Pulmonary artery endothelial cell (primary cell): ENCODE data around the gene ITGA4. TPM values are rescaled to one million over a fixed set of nuclear protein-coding genes. Genes with fewer than 3 reads are reported as not detected.

ENCODE experiments used
- DNase-seq: peaks from one replicate; pipeline ENCODE4 v3.0.0-alpha.2; 2011; ENCODE audit warnings: low read depth, low spot score
- total RNA-seq: library from RNA; depleted of rRNA; stranded (reverse); fragments of >200 nt; gene quantifications from 2 replicates; pipeline ENCODE4 v1.2.3, GENCODE V29; 2014

ITGA4 gene
- total RNA-seq, 1 donor from 2014 or later: 1.6 TPM

GRCh38 chr2:181457741-181458425 lies 697 bp downstream of the ITGA4 start:
- no peak for DNase-seq

- DNase-seq: no peak
These were observed 1.7 kb downstream of the ITGA4 start for GRCh38 chr2:181458871-181459270.

- DNase-seq: no peak
These were observed 2.4 kb downstream of the ITGA4 start for GRCh38 chr2:181459621-181460021.

GRCh38 chr2:181461056-181461997 lies 4.1 kb downstream of the ITGA4 start:
- DNase-seq: no peak

- no peak for DNase-seq
These were observed 4.8 kb downstream of the ITGA4 start for GRCh38 chr2:181462033-181462432.

- DNase-seq: no peak
These were observed 6.4 kb downstream of the ITGA4 start for GRCh38 chr2:181463588-181463987.

GRCh38 chr2:181464966-181465365 lies 7.8 kb downstream of the ITGA4 start:
- DNase-seq: no peak

- DNase-seq: no peak
These were observed 8.6 kb downstream of the ITGA4 start for GRCh38 chr2:181465676-181466375.

GRCh38 chr2:181466661-181467576 lies 9.7 kb downstream of the ITGA4 start:
- peak; percentile 8 for DNase-seq

- no peak for DNase-seq
These were observed 11.0 kb downstream of the ITGA4 start for GRCh38 chr2:181467966-181468707.

GRCh38 chr2:181468811-181469210 lies 11.6 kb downstream of the ITGA4 start:
- DNase-seq: no peak

- no peak for DNase-seq
These were observed 14.0 kb downstream of the ITGA4 start for GRCh38 chr2:181471226-181471625.

- no peak for DNase-seq
These were observed 14.6 kb downstream of the ITGA4 start for GRCh38 chr2:181471783-181472182.

GRCh38 chr2:181472990-181473389 lies 15.8 kb downstream of the ITGA4 start:
- no peak for DNase-seq

- DNase-seq: no peak
These were observed 17.2 kb downstream of the ITGA4 start for GRCh38 chr2:181474222-181474881.

- no peak for DNase-seq
These were observed 26.0 kb downstream of the ITGA4 start for GRCh38 chr2:181483211-181483610.

- DNase-seq: no peak
These were observed 26.7 kb downstream of the ITGA4 start for GRCh38 chr2:181483876-181484275.

GRCh38 chr2:181484851-181485637 lies 27.9 kb downstream of the ITGA4 start:
- DNase-seq: no peak

- no peak for DNase-seq
These were observed 28.4 kb downstream of the ITGA4 start for GRCh38 chr2:181485638-181485946.
